Astrocyte (in vitro differentiated cells and primary cell): ENCODE results near the gene DHX58. TPM values are rescaled to one million over a fixed set of nuclear protein-coding genes. Genes with fewer than 3 reads are reported as not detected.

ENCODE experiments used
- DNase-seq: peaks from one replicate; pipeline ENCODE4 v3.0.0-alpha.2; 2010; ENCODE audit warnings: low read depth
- FAIRE-seq: peaks from 2 replicates; lab custom pipeline; 2011; peaks lifted over from hg19 to GRCh38; lab: Jason Lieb, UNC
- H2AFZ ChIP-seq: 2 replicates; pipeline ENCODE4 v1.6.0; 2012; ENCODE audit warnings: low read depth, low read length, inconsistent platforms
- H3K27ac ChIP-seq: 2 replicates; pipeline ENCODE4 v1.5.1; 2011; ENCODE audit warnings: low read depth, low read length, inconsistent platforms
- H3K27me3 ChIP-seq: 2 replicates; pipeline ENCODE4 v1.6.0; 2011; ENCODE audit warnings: low read length, inconsistent platforms; ENCODE audit not compliant: insufficient read depth
- H3K36me3 ChIP-seq: 2 replicates; pipeline ENCODE4 v1.5.1; 2011; ENCODE audit warnings: low read length, inconsistent platforms; ENCODE audit not compliant: insufficient read depth
- H3K4me1 ChIP-seq: 2 replicates; pipeline ENCODE4 v1.5.1; 2011; ENCODE audit warnings: low read length, inconsistent platforms; ENCODE audit not compliant: insufficient read depth
- H3K4me2 ChIP-seq: 2 replicates; pipeline ENCODE4 v1.6.0; 2012; ENCODE audit warnings: low read length, inconsistent platforms
- H3K4me3 ChIP-seq: 2 replicates; pipeline ENCODE4 v1.5.1; 2011; ENCODE audit warnings: low read depth, mild to moderate bottlenecking, low read length, inconsistent platforms; ENCODE audit not compliant: insufficient read depth
- H3K79me2 ChIP-seq: 2 replicates; pipeline ENCODE4 v1.6.0; 2012; ENCODE audit warnings: mild to moderate bottlenecking, low read length, inconsistent platforms; ENCODE audit not compliant: insufficient read depth
- H3K9ac ChIP-seq: 2 replicates; pipeline ENCODE4 v1.6.0; 2012; ENCODE audit warnings: mild to moderate bottlenecking, low read length, inconsistent platforms
- H3K9me3 ChIP-seq: 2 replicates; pipeline ENCODE4 v1.5.1; 2012; ENCODE audit warnings: low read depth, mild to moderate bottlenecking, low read length, inconsistent platforms; ENCODE audit not compliant: insufficient read depth
- H4K20me1 ChIP-seq: 2 replicates; pipeline ENCODE4 v1.6.0; 2012; ENCODE audit warnings: low read length, inconsistent platforms; ENCODE audit not compliant: insufficient read depth
- H3K27ac Mint-ChIP-seq: one replicate; pipeline ENCODE4 v1.8.0; 2021; ENCODE audit warnings: mild to moderate bottlenecking, mixed read lengths; ENCODE audit not compliant: unreplicated experiment
- H3K27me3 Mint-ChIP-seq: one replicate; pipeline ENCODE4 v1.8.0; 2021; ENCODE audit warnings: low read depth, mixed read lengths; ENCODE audit not compliant: unreplicated experiment
- H3K36me3 Mint-ChIP-seq: one replicate; pipeline ENCODE4 v1.8.0; 2021; ENCODE audit warnings: low read depth, mixed read lengths; ENCODE audit not compliant: unreplicated experiment
- H3K4me1 Mint-ChIP-seq: one replicate; pipeline ENCODE4 v1.8.0; 2021; ENCODE audit warnings: low read depth, mixed read lengths; ENCODE audit not compliant: unreplicated experiment
- H3K4me3 Mint-ChIP-seq: one replicate; pipeline ENCODE4 v1.8.0; 2021; ENCODE audit warnings: mild to moderate bottlenecking, moderate library complexity, mixed read lengths; ENCODE audit not compliant: unreplicated experiment
- H3K9me3 Mint-ChIP-seq: one replicate; pipeline ENCODE4 v1.8.0; 2021; ENCODE audit warnings: mild to moderate bottlenecking, mixed read lengths; ENCODE audit not compliant: unreplicated experiment
- EZH2 ChIP-seq: IDR thresholded peaks from 2 replicates; pipeline ENCODE4 v1.6.1; 2012; ENCODE audit warnings: mild to moderate bottlenecking, low read length, inconsistent platforms; ENCODE audit not compliant: insufficient read depth
- total RNA-seq: library from RNA; stranded (reverse); gene quantifications from 2 replicates; pipeline ENCODE4 v1.2.1, GENCODE V29; 2021
- TF ChIP-seq, protein P1 (sequence below): IDR thresholded peaks from 2 replicates; pipeline ENCODE4 v1.5.1; 2011; ENCODE audit warnings: low read depth, mild to moderate bottlenecking, inconsistent platforms, low read length, moderate library complexity; ENCODE audit not compliant: insufficient read depth

The DHX58 gene
- total RNA-seq, 1 donor from 2014 or later, result 5.4 TPM

DNA sequence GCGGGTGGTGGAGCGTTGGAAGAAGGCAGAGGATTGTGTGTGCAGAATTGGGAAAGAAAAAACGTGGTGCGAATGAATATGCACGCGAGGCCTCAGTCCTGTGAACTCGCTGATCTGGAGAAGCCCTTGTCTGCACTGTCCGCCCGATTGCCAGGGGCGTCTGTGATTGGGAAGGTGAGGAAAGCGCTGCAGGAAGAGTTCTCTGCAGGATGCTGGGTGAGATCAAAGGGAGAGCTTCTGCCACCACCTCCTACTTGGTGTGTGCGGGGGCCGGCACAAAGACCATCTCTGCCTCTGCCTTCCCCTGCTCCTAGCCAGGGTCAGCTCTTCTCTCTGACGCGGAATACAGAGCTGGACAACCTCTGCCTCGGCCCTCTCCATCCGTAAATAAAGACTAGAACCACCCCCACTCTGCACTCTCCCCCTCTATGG is 43.1 kb upstream of the DHX58 start:
- no peaks in the 10 kb centered on the region for H3K27me3 ChIP-seq
- no peak overlapping the region for H3K27ac ChIP-seq
- peak overlapping the region; percentile 81 for H2AFZ ChIP-seq
- FAIRE-seq, result no peak
- H3K27me3 Mint-ChIP-seq, result no peaks in the 10 kb centered on the region
- H4K20me1 ChIP-seq, result peaks cover 39% of the 10 kb centered on the region
- H3K4me2 ChIP-seq, result peak overlapping the region; percentile 90
- H3K36me3 Mint-ChIP-seq, result peaks cover 5% of the 10 kb centered on the region
- H3K4me3 Mint-ChIP-seq, result peak overlapping the region; percentile 94
- peaks cover 3% of the 10 kb centered on the region for H3K36me3 ChIP-seq
- peak overlapping the region; percentile 99 for H3K9ac ChIP-seq
- peaks cover 6% of the 10 kb centered on the region for H3K4me1 Mint-ChIP-seq
- H3K4me3 ChIP-seq, result peak overlapping the region; percentile 96
- peaks cover 42% of the 10 kb centered on the region for H3K79me2 ChIP-seq
- peaks cover 16% of the 10 kb centered on the region for H3K4me1 ChIP-seq
- DNase-seq, result no peak
- TF ChIP-seq, protein P1, sequence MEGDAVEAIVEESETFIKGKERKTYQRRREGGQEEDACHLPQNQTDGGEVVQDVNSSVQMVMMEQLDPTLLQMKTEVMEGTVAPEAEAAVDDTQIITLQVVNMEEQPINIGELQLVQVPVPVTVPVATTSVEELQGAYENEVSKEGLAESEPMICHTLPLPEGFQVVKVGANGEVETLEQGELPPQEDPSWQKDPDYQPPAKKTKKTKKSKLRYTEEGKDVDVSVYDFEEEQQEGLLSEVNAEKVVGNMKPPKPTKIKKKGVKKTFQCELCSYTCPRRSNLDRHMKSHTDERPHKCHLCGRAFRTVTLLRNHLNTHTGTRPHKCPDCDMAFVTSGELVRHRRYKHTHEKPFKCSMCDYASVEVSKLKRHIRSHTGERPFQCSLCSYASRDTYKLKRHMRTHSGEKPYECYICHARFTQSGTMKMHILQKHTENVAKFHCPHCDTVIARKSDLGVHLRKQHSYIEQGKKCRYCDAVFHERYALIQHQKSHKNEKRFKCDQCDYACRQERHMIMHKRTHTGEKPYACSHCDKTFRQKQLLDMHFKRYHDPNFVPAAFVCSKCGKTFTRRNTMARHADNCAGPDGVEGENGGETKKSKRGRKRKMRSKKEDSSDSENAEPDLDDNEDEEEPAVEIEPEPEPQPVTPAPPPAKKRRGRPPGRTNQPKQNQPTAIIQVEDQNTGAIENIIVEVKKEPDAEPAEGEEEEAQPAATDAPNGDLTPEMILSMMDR, result no peak
- no peak for TF ChIP-seq EZH2
- H3K9me3 ChIP-seq, result no peaks in the 10 kb centered on the region
- H3K27ac Mint-ChIP-seq, result peak overlapping the region; percentile 92
- no peaks in the 10 kb centered on the region for H3K9me3 Mint-ChIP-seq

DNA sequence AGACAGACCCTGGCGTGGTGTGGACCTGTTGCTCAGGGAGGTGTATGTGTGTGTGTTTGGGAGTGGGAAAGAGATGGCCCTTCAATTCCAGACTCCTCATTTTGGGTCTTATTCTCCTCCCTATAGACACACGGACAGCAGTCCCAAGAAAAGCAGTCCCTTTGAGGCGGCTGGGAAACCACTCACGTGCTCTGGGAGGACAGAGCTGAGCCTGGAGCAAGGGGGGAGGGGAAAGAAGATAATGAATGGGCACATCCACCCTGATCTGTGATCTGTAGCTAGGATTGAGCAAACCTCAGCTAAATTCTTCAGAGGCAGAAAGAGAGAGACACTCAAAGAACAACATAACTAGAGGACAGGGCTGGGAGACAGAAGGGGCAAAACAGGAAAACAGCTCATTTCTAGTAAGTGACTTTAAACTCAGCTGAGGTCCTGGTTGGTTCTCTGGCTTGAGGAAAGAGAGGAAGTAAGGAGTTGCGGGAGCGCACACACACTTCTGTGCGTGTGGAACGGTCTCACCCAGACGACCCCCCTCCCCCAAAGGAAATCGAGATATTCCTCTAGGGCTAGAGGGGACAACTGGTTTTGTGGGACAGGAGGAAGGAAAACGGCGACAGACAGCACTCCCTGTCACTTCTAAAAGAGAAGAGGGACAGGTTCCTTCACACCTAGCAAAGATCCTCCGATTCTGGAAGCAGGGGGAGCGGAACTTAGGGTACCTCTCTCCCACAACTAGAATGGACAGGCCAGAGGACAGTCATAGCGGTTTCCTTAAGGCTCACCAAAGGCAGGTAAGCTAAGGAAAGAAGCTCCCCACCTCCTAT is 41.6 kb upstream of the DHX58 start:
- peak overlapping the region; percentile 95 for H3K4me2 ChIP-seq
- H3K79me2 ChIP-seq, result peaks cover 56% of the 10 kb centered on the region
- peaks cover 3% of the 10 kb centered on the region for H3K36me3 ChIP-seq
- peaks cover 51% of the 10 kb centered on the region for H4K20me1 ChIP-seq
- FAIRE-seq (peak; percentile 60), DNase-seq (peak; percentile 25)
- no peaks in the 10 kb centered on the region for H3K27me3 ChIP-seq
- no peaks in the 10 kb centered on the region for H3K9me3 Mint-ChIP-seq
- TF ChIP-seq, protein P1, result no peak
- TF ChIP-seq EZH2, result no peak
- H3K27ac ChIP-seq, result peak overlapping the region; percentile 71
- peaks cover 16% of the 10 kb centered on the region for H3K4me1 ChIP-seq
- H3K27ac Mint-ChIP-seq, result peak overlapping the region; percentile 87
- H3K27me3 Mint-ChIP-seq, result no peaks in the 10 kb centered on the region
- H3K4me3 Mint-ChIP-seq, result peak overlapping the region; percentile 94
- H3K36me3 Mint-ChIP-seq, result peaks cover 5% of the 10 kb centered on the region
- H3K9ac ChIP-seq, result peak overlapping the region; percentile 99
- H3K4me1 Mint-ChIP-seq, result peaks cover 6% of the 10 kb centered on the region
- no peaks in the 10 kb centered on the region for H3K9me3 ChIP-seq
- H2AFZ ChIP-seq, result peak overlapping the region; percentile 61
- H3K4me3 ChIP-seq, result peak overlapping the region; percentile 96
